ACHN (cell line): ENCODE results near the gene NCK2.

Source experiments
- DNase-seq: peaks from one replicate; pipeline ENCODE4 v3.0.0-alpha.2; 2015
- in situ Hi-C: cut with HindIII; loops from 2 replicates; pipeline ENCODE4 v1.10.0; 2017; ENCODE audit warnings: low sequenced_read_pairs, low pct_ligation_motif_present, low pct_unique_long_range_greater_than_20kb

The NCK2 gene

DNA sequence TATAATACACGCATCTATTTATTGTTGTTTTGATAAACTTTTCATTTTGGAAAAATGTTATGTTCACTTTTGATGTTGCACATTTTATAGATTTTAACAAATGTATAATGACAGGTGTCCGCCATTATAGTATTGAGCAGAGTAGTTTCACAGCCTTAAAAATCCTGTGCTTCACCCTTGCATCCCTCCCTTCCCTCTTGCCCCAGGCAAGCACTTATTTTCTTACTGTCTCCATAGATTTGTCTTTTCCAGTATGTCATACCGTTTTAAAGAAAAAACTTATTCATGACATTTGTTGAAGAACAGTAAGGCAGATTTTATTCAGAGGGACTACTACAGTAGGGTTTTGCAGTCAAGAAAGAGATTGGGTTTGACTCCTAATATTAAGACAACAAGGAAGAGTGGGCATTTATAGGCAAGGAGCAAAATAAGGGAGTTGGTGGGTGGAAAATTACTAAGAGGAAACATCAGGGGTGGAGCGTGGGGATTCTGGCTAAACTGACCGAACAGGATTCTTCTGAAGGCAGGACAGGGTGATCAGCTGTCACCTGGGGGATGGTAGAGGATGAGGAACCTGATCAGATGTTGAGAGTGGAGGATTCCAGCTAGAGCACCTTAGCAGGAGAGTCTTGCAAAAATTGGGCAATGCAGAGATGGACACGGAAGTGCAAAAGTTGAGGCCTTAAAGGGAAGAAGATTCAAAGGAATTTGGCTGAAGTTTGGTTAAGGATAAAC, 108.8 kb downstream of the NCK2 start:
- in situ Hi-C loops, result no loop called here
- no peak for DNase-seq

DNA sequence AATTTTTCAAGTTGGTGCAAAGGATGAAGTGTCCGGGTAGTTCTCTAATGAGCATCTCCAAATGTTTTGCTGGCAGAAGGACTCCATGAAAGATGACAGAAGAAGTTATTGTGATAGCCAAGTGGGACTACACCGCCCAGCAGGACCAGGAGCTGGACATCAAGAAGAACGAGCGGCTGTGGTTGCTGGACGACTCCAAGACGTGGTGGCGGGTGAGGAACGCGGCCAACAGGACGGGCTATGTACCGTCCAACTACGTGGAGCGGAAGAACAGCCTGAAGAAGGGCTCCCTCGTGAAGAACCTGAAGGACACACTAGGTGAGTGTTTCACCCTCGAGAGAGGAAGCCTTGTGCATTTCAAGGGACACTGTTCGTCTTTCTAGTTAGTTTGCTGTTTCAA, 110.3 kb downstream of the NCK2 start:
- in situ Hi-C loops, result no loop called here
- DNase-seq, result no peak

DNA sequence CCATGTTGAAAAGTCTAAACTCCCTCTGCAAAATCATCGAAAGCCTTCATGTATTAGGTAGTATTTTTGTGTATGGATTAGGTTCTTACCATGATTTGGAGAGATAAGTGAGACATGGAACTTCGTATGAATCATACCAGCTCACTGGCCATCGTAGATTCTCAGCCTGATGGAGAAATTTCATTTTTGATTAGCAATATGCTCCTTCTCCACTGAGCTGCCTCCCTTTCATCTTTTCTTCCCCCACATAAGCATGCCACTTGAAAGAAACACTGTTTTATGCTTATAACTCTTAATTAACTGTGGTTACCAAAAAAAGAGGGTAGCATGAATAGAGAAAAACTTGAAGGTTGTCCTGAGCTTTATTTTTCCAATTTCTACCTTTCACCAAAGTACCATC, 111.9 kb downstream of the NCK2 start:
- in situ Hi-C loops, result no loop called here
- no peak for DNase-seq

DNA sequence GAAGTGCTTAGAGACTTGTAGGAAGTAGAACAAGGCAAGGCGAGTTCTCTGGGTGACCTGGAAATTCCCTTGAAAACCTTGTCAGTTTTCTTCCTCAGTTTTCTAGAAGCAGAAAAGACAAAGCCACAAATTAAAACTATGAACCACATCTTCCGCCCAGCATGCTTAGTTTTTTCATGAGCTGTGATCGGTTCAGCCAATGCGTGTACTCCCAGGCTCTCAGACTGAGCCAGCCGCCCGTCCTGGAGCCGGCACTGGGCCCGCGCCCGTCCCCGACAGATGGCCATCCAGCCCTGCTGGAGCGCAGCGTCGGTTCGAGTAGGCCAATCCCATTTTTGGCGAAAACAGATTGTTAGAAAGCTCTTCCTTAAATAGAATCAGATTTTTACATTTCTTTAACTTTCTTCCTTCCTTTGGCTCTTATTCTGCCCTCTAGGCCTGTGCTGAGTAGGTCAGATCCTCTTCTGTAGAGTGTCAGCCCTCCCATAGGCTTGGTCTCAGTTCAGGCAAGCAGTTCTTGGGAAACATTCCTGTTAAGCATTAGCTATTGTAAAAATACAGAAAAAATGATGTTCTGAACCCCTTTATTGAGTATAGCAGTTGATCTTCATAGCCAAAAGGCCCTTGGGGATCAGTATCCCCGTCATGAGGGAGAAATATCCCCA, 112.5 kb downstream of the NCK2 start:
- DNase-seq, result no peak
- in situ Hi-C loops, result no loop called here

DNA sequence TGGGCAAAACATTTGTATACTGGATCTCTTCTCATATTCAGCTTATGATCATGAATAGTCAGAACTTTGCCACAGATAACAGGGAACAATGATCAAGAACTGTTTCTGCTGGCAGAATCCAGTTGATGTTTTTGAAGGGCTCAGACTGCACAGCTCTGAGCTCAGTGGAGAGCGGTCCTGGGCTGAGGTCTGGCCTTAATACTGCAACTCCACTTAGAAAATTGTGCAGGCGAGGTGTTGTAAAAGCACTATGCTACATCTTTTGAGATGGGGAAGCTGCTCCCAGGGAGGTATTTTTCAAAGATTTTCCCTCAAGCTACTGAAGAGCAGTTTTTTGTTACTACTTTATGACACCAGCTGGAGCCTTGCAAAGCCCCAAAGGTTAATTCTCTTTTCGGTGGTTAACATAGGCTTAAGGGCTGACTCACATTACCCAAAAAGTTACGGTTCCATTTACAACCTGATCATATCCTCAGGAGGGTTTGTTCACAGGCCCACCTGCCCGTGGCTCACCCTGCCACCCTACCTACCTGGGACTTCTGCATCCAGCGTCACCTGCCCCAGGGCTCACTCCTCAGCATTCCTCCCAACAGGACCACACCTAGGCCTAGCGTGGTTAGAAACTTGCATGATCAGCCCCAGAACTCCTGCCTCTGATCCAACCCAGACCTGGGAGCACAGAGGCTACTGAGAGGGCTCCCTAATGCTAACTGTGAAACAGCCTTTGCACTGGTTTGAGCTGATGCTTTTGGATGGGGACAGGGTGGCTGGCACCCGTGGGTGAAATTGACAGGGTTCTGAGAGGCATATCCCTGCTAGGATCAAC, 114.4 kb downstream of the NCK2 start:
- in situ Hi-C loops, result no loop called here
- no peak for DNase-seq

DNA sequence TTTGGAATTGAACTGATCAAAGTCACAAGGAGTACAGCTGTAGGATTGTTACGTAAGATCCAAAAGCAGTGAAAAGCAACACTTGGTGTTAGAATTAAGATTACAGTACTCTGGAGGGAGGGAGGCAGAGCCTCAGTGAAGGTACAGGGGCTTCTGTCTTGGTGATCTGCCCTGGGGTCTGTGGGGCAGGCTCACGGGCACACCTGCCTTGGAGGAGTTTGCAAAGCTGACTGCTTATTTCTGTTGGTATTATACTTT, 114.9 kb downstream of the NCK2 start:
- in situ Hi-C loops, result no loop called here
- no peak for DNase-seq

DNA sequence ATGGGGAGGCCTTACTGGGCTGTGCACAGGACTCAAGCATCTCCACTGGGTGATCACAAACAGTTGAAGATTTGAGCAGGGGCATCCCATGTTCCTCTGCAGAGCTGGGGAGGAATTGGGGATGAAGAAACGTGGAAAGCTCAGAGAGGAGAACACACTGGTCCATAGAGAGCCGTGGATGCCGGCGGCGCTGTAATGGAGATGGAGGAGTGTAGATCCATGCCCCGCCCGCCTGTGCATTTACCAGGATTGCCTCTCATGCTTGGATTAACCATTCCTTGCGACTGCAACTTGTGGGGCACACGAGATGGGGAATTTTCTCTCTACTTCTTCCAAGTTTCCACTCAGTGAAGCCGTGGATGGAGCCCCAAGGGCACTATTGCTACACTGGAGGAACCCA, 115.9 kb downstream of the NCK2 start:
- no peak for DNase-seq
- in situ Hi-C loops, result no loop called here

DNA sequence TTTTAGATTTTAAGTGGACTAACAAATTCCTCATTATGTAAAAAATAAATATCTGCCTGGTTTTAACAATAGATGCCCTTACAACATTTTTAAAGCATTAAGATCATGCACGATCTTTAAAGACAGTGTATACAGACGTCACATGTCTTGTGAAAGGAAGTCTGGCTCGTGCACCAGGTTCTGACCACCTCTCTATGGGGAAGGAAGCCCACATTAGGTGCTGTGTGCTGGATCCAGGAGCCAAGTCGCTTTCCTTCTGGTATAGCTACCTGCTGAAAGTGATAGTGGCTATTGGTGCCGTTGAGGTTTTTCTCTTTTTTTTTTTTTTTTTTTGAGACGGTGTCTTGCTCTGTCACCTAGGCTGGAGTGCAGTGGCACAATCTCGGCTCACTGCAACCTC, 116.5 kb downstream of the NCK2 start:
- DNase-seq, result no peak
- in situ Hi-C loops, result no loop called here

DNA sequence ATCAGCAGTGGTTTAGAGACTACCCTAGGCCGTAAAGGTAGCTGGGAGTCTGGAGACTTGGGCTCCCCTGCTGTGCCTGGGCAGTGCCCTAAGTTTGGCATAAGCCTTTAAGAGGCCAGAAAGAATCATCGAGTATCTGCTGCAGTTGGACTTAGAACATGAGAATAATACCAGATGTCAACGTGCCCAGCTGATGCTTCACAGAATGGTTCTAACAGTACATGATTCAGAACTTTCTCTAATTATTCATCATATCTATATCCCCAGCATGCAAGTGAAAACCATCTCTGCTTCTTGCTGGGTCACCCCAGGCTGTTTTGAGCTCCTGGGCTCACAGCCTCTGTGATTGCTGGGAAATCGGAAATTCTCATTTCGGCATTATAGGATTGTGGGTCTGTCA, 118.1 kb downstream of the NCK2 start:
- DNase-seq, result no peak
- in situ Hi-C loops, result no loop called here

DNA sequence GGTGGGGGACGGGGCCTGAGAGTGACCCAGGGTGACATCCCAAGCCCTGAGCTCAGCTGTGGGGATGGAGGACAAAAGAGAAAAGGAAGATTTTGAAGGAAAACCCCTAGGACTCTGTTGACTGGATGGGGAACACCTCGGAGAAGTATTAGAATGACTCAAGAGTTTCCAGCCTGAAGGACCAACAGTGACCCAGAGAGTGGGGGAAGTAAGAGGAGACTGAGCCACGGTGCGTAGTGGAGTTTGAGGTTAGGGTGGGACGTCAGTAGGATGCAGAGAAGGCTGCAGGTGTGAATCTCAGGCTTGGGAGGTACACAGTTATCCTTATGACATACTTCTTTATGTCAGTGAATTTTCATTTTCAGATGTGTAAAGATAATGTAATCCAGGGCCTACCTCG, 119.5 kb downstream of the NCK2 start:
- no peak for DNase-seq
- in situ Hi-C loops, result no loop called here

DNA sequence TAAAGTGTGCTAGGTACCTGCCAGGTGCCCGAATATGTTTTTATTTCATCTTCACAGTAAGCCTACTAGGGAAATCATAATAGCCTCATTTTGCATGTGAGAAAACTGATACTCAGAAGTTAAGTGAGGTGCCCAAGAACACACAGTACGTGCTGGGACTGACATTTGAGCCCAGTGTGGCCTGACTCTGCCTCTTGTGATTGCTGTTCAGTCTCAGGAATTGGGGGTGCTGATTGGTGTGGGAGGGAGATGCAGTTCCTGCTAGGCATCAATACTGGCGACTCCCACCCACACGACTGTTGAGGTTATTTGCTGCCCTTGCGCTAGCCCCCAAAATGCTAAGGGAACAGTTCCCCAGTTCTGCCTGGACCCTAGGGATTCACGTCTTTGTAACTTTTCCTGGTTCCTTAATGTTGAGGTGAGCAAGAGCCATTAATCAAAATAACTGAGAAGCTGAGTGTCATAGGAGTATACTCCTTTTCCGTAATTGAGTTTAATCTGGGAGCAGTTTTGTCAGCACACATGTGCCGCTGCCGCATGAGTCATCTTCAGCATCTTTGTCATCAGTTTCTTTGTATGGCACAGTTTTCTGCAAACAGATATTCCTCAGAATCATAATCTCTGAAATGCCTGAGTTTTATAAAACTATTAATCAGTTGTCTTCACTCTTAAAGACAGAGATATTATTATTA, 120.7 kb downstream of the NCK2 start:
- DNase-seq, result no peak
- in situ Hi-C loops, result no loop called here

DNA sequence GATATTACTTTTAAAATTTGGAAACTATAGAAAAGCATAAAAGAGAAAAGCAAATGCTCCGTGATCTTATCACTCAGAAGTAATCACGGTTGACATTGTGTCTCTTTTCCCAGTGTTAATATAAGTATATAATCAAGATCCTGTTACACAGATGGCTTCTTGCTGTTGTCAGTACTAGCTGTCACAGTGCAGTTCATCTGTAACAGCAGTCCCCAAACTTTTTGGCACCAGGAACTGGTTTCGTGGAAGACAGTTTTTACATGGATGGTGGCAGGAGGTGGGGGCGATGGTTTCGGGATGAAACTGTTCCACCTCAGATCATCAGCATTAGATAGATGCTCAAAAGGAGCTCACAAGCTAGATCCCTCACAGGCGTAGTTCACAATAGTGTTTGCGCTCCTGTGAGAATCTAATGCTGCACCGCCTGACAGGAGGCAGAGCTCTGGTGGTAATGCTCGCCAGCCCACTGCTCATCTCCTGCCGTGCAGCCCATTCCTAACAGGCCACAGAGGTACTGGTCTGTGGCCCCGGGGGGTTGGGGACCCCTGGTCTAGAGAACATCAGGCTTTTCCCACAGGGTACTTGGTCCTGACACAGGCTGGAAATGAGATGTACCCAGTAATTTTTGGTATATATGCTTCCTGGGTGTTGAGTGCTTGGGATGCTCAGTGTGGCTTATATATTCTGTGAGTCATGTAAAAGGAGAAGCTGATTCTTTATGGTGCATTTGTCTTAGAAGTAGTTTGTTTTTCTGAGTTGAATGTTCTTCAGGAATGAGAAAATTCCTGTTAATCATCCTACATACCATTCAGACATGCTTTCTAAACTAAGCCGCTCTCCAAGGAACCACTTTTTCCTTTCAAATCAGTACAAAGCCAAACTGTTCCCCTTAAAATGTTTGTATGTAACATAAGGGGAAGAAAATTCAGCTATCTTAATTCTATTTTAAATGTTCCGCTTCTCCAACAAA, 121.8 kb downstream of the NCK2 start:
- DNase-seq, result no peak
- in situ Hi-C loops, result no loop called here

DNA sequence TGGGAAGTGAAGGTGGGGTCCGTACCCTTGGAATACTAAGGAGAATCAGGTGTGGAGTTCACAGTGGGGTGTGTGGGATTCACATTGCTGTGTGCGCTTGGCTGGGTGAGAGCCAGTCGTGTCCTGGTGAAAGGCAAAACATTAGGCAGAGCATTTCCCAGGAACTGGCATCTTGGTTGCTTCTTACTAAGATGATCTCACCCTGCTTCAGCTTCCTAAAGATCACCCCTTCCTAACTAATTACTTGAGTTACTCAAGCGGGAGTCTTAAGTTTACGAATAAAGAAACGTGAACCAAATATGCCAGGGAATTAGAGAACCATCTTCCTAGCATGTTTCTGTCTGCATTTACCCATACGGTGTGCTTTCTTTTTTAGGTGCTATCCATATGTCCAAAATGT, 122.9 kb downstream of the NCK2 start:
- no peak for DNase-seq

DNA sequence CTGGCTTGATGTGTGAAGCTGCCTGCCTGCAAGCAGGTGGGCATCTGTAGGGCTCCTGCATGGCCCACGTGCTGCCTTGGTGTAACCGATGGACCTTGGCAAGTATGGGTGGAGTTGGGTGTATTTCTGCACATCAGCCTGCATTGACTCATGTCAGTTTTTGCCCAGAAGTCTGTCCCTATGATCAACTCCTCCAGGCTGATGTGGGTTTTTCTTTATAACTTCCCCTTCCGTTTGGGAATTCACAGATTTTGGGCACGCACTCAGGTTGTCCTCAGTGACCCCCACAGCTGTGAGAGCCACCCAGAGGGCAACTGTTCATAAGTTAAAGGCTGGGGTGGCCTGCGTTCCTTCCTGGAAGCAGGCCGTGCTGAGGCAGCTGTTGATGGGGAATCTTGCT, 123.3 kb downstream of the NCK2 start:
- DNase-seq, result no peak
- in situ Hi-C loops, result no loop called here

More for the DNA sequence above, 122.9 kb downstream of the NCK2 start:
- in situ Hi-C loops, result no loop called here

DNA sequence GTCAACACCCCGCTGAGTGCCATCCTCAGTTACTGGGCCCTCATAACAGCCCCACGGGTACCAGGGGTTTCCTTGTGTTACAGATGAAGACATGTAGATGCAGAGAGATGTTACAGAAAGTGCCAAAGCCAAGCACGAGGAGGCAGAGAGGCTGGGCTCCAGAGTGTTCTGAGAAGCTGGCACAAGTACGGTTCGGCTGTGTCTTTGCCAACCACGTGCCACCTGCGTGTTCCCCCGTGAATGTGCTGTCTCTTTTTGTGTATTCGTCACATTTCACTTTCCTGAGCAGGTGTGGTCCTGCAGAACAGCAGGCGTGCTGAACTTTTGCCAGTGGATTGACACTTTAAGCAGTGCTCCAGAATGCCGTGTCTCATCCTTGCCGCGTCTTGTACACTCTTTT, 124.6 kb downstream of the NCK2 start:
- DNase-seq, result no peak
- in situ Hi-C loops, result no loop called here

DNA sequence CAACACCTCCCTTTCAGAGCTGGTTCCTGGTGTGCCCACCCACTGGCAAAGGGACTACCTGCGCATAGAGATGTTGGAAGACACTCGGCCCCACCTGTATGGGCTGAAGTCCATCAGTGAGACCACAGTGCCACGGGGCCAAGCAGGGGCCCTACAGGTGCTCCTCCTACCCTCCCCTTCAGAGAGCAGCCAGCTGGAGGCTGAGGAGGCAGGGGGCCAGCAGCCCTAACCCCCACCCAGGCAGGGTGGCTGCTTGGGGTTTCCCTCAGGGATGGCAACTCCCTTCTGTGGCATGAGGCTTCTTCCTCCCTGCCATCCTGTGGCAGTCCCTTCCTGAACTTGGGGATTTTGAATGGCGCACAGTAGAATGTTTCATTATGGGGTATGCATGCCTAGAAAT, 125.3 kb downstream of the NCK2 start:
- in situ Hi-C loops, result no loop called here
- DNase-seq, result no peak

DNA sequence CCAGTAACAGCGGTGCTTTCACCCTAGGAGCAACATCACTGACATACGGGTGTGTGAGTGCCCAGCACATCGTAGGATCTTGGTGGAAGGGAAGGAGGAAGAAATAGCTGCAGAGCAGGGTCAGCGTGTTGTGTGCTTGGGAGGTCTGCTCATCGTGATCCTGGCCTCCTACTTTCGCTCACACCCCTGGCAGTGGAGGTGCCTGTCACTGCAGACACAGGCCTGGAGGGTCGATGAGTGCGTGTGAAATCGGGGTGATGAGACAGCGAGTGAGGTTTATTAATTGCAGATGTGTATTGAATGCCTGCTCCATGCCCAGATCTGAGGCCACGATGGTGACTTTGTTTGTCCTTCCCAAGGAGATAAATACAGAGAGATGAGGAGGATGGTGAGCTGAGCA, 126.1 kb downstream of the NCK2 start:
- no peak for DNase-seq
- in situ Hi-C loops, result no loop called here

DNA sequence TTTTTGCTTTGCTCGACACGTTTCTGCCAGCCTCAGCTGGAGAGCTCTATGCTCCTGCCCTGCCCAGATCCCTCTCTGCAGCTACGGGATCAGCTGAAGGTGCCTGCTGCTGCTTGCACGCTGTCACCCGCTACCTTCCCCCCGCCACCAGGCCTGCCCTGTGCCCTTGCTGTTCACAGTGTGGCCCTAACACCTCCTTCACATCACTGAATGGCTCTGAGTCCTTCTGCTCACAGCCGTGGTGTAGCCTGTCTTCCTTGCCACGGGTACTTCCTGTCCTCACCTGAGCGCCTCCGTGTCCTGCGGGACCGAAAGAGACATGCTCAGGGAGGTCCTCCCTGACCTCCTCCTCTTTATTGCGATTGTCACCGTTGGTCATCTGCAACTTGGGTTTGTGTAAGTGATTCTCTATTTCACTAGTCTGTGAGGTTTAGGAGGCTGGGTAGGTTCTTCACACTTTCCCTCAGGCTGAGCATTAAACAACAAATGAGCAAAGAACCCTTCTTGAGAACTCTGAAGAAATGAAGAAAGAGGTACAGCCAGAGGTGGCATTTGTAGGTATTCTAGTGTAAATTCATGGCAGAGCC, 127.5 kb downstream of the NCK2 start:
- in situ Hi-C loops, result no loop called here
- no peak for DNase-seq
